Activated CD8-positive, alpha-beta memory T cell treated with anti-CD3 and anti-CD28 coated beads for 36 hours (primary cell): ENCODE measurements around the gene CYP17A1. TPM values are rescaled to one million over a fixed set of nuclear protein-coding genes. Genes with fewer than 3 reads are reported as not detected.

Experiments
- CTCF ChIA-PET: fragments of 350-600 bp; sonication (Branson Sonifier 250); formaldehyde crosslinking; loops from one replicate; lab custom pipeline; 2021; ENCODE audit warnings: antibody characterized with exemption; lab: Charles Lee
- POLR2A ChIA-PET: fragments of 350-600 bp; sonication (Branson Sonifier 250); formaldehyde crosslinking; loops from one replicate; lab custom pipeline; 2021; ENCODE audit warnings: antibody characterized with exemption; lab: Charles Lee
- total RNA-seq, 2 experiments: library from RNA; stranded (reverse); gene quantifications; one replicate each; pipeline ENCODE4 v1.2.3, GENCODE V29; 2021

CYP17A1 gene
- total RNA-seq, 2 experiments from 2014 or later = not detected

DNA sequence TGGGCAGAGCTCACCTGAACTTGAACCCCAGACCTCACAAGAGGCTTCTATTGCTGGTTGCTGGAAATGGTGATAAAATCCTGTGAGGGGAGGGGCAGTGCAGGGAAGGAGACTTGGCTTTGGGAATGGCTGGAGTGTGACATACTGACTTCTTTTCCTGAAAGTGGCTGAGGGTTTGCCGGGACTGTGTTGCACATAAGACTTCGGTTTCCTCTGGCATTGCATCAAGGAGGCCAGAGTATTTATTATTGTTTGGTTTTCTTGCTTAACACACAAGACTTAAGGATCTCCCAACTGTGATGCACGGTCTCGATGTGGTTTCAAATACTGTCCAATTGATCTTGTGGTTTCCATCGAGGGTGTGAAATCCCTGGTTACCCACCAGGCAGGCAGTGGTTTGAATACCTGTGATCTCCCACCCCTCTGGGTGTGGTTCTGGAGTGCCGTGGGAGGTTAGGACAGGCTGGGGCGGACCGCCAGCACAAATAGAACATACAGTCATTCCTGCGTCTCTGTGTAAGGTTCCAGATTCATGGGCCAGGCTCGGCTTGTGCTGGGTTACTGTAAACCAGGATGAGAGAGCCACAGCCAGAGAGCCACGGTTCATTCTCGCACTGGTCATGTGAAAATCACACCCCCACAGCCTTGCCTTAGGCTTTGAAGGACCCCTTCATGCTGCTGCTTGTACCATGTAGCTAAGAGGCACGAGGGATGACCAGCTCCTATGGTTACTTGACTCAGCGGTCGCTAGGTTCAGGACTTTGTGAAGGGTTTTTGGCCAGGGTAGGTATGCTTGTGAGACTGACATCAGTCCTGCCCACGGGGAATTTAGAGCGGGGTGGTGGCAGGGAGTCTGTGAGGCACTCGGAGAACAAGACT is 54.3 kb downstream of the CYP17A1 start:
- CTCF ChIA-PET = interaction anchor here (0.6 kb wide), 1 partner anchor 8 kb away, joined by 3 read pairs; no protein-coding TSS in a partner anchor
- POLR2A ChIA-PET = no interaction called here

DNA sequence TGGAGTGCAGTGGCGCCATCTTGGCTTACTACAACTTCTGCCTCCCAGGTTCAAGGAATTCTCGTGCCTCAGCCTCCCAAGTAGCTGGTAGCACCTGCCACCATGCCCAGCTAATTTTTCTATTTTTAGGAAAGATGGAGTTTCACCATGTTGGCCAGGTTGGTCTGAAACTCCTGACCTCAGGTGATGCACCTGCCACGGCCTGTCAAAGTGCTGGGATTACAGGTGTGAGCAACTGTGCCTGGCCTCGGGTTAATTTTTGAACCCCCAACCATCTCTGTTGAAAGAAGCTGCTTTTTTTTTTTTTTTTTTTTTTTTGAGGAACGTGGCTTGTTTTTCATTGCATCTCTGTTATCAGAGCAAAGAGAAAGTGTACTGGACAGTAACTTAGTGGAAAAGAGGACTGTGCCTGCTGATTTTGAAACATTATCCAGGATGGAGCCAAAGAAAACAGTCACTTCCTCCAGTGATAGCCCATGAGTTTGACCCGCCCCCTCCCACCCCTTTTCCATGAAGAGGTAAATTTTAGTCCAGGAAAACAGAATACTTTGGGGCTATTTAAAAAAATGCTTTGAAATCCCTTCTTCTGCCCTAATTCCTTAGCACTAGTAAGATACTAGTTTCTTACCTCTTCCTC is 55.2 kb downstream of the CYP17A1 start:
- CTCF ChIA-PET = no interaction called here
- POLR2A ChIA-PET = interaction anchor here (0.6 kb wide), 1 partner anchor 636 kb away, joined by 3 read pairs; no protein-coding TSS in a partner anchor

DNA sequence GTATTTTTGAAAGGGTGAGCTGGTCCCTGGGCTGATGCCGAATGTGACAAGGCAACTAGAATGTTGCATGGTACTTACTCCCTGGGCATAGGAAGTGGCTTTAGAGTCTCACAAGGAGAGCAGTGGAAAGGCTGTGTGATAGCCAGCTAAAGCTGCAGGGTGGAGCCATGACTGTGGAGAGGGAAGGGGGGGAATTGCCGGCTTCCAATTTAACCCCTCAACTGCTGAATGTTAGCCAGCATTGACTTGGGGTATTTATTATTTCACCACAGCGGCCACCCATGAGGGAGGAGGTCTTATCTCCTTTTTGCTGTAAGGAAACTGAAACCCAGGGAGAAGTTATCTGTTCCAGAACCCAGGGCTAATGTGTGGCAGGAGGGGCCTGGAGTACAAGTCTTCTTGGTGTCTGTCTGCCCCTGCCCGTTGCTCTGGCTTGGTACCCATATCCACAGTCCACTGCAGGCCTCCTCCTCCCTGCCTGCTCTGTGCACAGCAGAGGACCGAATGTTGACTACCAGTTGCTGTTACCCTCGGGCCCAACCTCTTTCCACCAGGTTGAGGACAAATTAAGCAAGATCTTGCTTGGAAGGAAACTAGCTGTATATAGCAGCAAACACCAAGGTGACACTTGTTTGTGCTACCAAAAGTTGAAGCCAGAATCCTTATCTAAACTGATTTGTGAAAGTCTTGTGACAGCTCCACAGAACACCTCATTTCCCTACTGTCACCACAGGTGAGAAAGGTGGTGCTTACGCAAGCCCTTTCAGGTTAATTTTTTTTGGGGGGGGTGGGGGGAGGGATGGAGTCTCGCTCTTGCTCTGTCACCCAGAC is 55.9 kb downstream of the CYP17A1 start:
- POLR2A ChIA-PET = interaction anchor here (0.6 kb wide), 1 partner anchor 636 kb away, joined by 3 read pairs; no protein-coding TSS in a partner anchor

More for the DNA sequence above, 55.9 kb downstream of the CYP17A1 start:
- CTCF ChIA-PET = no interaction called here

Other genes with a start within 250 kb of the CYP17A1 start
- gene TRIM8, start 192.9 kb downstream of the CYP17A1 start, total RNA-seq = 10 to 100 TPM; 67.1 to 71.0 TPM
- gene ARL3, start 123.0 kb downstream of the CYP17A1 start, total RNA-seq = 1 to 10 TPM; 8.4 to 9.0 TPM
- gene SFXN2, start 122.8 kb downstream of the CYP17A1 start, total RNA-seq = 10 to 100 TPM; 33.7 to 33.8 TPM
- 10 to 100 TPM; 12.7 to 13.8 TPM for gene WBP1L, start 93.5 kb downstream of the CYP17A1 start, total RNA-seq
- 1 to 10 TPM; 7.4 to 7.6 TPM for gene BORCS7, start 16.8 kb upstream of the CYP17A1 start, total RNA-seq
- under 1 TPM in 1 of 2 experiments, not detected in 1; 0.13 TPM for gene AS3MT, start 32.1 kb upstream of the CYP17A1 start, total RNA-seq
- gene CNNM2, start 80.9 kb upstream of the CYP17A1 start, total RNA-seq = 1 to 10 TPM; 4.7 to 4.9 TPM